AG08395 (cell line): Measurements from ENCODE around the gene PBXIP1.
A peak's percentile ranks its signal among the peaks of the same experiment; 100 is the strongest.

ENCODE experiments used
- DNase-seq: peaks from one replicate; pipeline ENCODE4 v3.0.0; 2012; ENCODE audit warnings: mixed read lengths, low spot score

The PBXIP1 gene

GRCh38 chr1:154955718-154956543, at the start of gene PBXIP1:
TSS of gene PBXIP1 (minus strand) at chr1:154956099. CDS start at chr1:154953721, 2,378 bp downstream.
- peak; percentile 98 for DNase-seq

GRCh38 chr1:155005076-155006011, 49.4 kb upstream of the PBXIP1 start:
- DNase-seq = no peak

GRCh38 chr1:155004352-155005075, 48.6 kb upstream of the PBXIP1 start:
- no peak for DNase-seq

- DNase-seq = peak; percentile 32
These were observed 48.0 kb upstream of the PBXIP1 start for GRCh38 chr1:155003766-155004351.

- DNase-seq = no peak
These were observed 47.4 kb upstream of the PBXIP1 start for GRCh38 chr1:155003227-155003765.

- DNase-seq = peak; percentile 62
These were observed 46.7 kb upstream of the PBXIP1 start, which contains the start of gene ZBTB7B for GRCh38 chr1:155002464-155003226. TSS of gene ZBTB7B (plus strand) at chr1:155002802. CDS start at chr1:155014661, 11,859 bp downstream.

- peak; percentile 99 for DNase-seq
These were observed 46.0 kb upstream of the PBXIP1 start for GRCh38 chr1:155001675-155002463.

- no peak for DNase-seq
These were observed 45.5 kb upstream of the PBXIP1 start for GRCh38 chr1:155001425-155001674.

GRCh38 chr1:155000726-155001424, 45.0 kb upstream of the PBXIP1 start:
- peak; percentile 74 for DNase-seq

- DNase-seq = no peak
These were observed 44.5 kb upstream of the PBXIP1 start for GRCh38 chr1:155000411-155000725.

- no peak for DNase-seq
These were observed 43.9 kb upstream of the PBXIP1 start for GRCh38 chr1:154999571-155000410.

- peak; percentile 71 for DNase-seq
These were observed 43.1 kb upstream of the PBXIP1 start for GRCh38 chr1:154998818-154999570.

GRCh38 chr1:154998201-154998780, 42.4 kb upstream of the PBXIP1 start:
- DNase-seq = no peak

GRCh38 chr1:154996966-154997701, 41.2 kb upstream of the PBXIP1 start:
- no peak for DNase-seq

- DNase-seq = peak; percentile 83
These were observed 39.5 kb upstream of the PBXIP1 start for GRCh38 chr1:154995301-154995983.

- no peak for DNase-seq
These were observed 38.7 kb upstream of the PBXIP1 start for GRCh38 chr1:154994591-154994990.
